Neural progenitor cell (in vitro differentiated cells): ENCODE data around the gene RTL10. TPM values are rescaled to one million over a fixed set of nuclear protein-coding genes. Genes with fewer than 3 reads are reported as not detected.

ENCODE experiments used
- DNase-seq: peaks from one replicate; pipeline ENCODE4 v3.0.0-alpha.2; 2016; ENCODE audit warnings: low spot score
- H2AFZ ChIP-seq: fragments of 200-600 bp; sonication (generic); replicated peaks from 2 replicates; pipeline ENCODE4 v1.6.1; 2016; ENCODE audit warnings: antibody characterized with exemption
- H3F3A ChIP-seq: fragments of 200-600 bp; sonication (generic); 2 replicates; pipeline ENCODE4 v1.6.1; 2016; ENCODE audit warnings: antibody characterized with exemption, low read depth
- H3K27ac ChIP-seq: fragments of 200-600 bp; sonication (generic); 2 replicates; pipeline ENCODE4 v1.5.1; 2016; ENCODE audit warnings: mild to moderate bottlenecking
- H3K27me3 ChIP-seq: fragments of 200-600 bp; sonication (generic); 2 replicates; pipeline ENCODE4 v1.6.1; 2016; ENCODE audit warnings: mild to moderate bottlenecking, moderate library complexity
- H3K36me3 ChIP-seq: fragments of 200-600 bp; sonication (generic); 2 replicates; pipeline ENCODE4 v1.5.1; 2016
- H3K4me1 ChIP-seq: fragments of 200-600 bp; sonication (generic); 2 replicates; pipeline ENCODE4 v1.6.1; 2016; ENCODE audit warnings: mixed run types
- H3K4me2 ChIP-seq: fragments of 200-600 bp; sonication (generic); 2 replicates; pipeline ENCODE4 v1.6.1; 2016
- H3K4me3 ChIP-seq: fragments of 200-600 bp; sonication (generic); 2 replicates; pipeline ENCODE4 v1.5.1; 2016
- H3K79me2 ChIP-seq: fragments of 200-600 bp; sonication (generic); 2 replicates; pipeline ENCODE4 v1.6.1; 2016; ENCODE audit warnings: low read depth
- H3K9ac ChIP-seq: fragments of 200-600 bp; sonication (generic); 2 replicates; pipeline ENCODE4 v1.6.1; 2016
- H3K9me3 ChIP-seq: fragments of 200-600 bp; sonication (generic); 2 replicates; pipeline ENCODE4 v1.5.1; 2016; ENCODE audit warnings: low read depth
- H4K20me1 ChIP-seq: fragments of 200-600 bp; sonication (generic); 2 replicates; pipeline ENCODE4 v1.6.1; 2016; ENCODE audit warnings: low read depth
- H3K27ac Mint-ChIP-seq: 3 replicates; pipeline ENCODE4 v1.8.0; 2021; ENCODE audit warnings: mixed read lengths
- H3K27me3 Mint-ChIP-seq: 2 replicates; pipeline ENCODE4 v1.8.0; 2022; ENCODE audit warnings: low read depth, mild to moderate bottlenecking, inconsistent platforms, moderate library complexity, mixed read lengths; ENCODE audit not compliant: insufficient read depth
- H3K36me3 Mint-ChIP-seq: 3 replicates; pipeline ENCODE4 v1.8.0; 2021; ENCODE audit warnings: mixed read lengths
- H3K4me1 Mint-ChIP-seq: 3 replicates; pipeline ENCODE4 v1.8.0; 2021; ENCODE audit warnings: mixed read lengths
- H3K4me3 Mint-ChIP-seq: 3 replicates; pipeline ENCODE4 v1.8.0; 2021; ENCODE audit warnings: mild to moderate bottlenecking, moderate library complexity, mixed read lengths
- H3K9me3 Mint-ChIP-seq: 3 replicates; pipeline ENCODE4 v1.8.0; 2020; ENCODE audit warnings: mixed read lengths
- EZH2 ChIP-seq: fragments of 200-600 bp; sonication (generic); IDR thresholded peaks from 2 replicates; pipeline ENCODE4 v1.6.1; 2017; ENCODE audit warnings: antibody characterized with exemption, mild to moderate bottlenecking, moderate library complexity
- EZH2phosphoT487 ChIP-seq: fragments of 200-600 bp; sonication (generic); IDR thresholded peaks from 2 replicates; pipeline ENCODE4 v1.6.1; 2017; ENCODE audit warnings: antibody characterized with exemption
- total RNA-seq: library from RNA; depleted of rRNA; stranded (reverse); fragments of >200 nt; gene quantifications from 2 replicates; pipeline ENCODE4 v1.2.3, GENCODE V29; 2015; ENCODE audit warnings: low replicate concordance
- TF ChIP-seq, protein P1 (sequence below): fragments of 200-600 bp; sonication (generic); IDR thresholded peaks from 2 replicates; pipeline ENCODE4 v1.5.1; 2017; ENCODE audit warnings: antibody characterized with exemption, mild to moderate bottlenecking

Gene RTL10
- total RNA-seq, 1 donor from 2014 or later, result 7.3 TPM

DNA sequence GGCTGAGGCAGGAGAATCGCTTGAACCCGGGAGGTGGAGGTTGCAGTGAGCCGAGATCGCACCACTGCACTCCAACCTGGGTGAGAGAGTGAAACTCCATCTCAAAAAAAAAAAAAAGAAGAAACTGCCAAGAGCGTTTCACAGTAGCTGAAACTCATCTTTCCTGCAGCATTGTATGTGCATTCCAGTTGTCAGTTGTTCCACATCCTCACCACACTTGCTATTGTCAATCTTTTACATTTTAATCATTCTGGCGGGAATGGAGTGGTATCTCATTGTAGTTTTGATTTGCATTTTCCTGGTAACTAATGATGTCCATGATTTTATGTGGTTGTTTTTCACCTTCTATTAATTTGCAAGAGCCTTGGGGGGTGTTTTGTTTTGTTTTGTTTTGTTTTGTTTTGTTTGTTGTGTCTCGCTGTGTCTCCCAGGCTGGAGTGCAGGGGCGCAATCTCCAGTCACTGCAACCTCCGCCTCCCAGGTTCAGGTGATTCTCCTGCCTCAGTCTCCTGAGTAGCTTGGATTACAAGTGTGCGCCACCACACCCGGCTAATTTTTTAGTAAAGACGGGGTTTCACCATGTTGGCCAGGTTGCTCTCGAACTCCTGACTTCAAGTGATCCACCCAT is 8.1 kb upstream of the RTL10 start:
- Histone ChIP-seq H3K9ac (no peak overlapping the region), H3K4me1 (no peaks in the 10 kb centered on the region), H4K20me1 (peaks cover 5% of the 10 kb centered on the region), H3K36me3 (no peaks in the 10 kb centered on the region), H3F3A (no peaks in the 10 kb centered on the region), H3K79me2 (no peaks in the 10 kb centered on the region), H3K4me2 (no peak overlapping the region), H3K9me3 (no peaks in the 10 kb centered on the region), H3K27me3 (no peaks in the 10 kb centered on the region), H3K4me3 (no peak overlapping the region), H3K27ac (no peak overlapping the region), H2AFZ (no peak overlapping the region)
- no peak for TF ChIP-seq EZH2
- TF ChIP-seq, protein P1, sequence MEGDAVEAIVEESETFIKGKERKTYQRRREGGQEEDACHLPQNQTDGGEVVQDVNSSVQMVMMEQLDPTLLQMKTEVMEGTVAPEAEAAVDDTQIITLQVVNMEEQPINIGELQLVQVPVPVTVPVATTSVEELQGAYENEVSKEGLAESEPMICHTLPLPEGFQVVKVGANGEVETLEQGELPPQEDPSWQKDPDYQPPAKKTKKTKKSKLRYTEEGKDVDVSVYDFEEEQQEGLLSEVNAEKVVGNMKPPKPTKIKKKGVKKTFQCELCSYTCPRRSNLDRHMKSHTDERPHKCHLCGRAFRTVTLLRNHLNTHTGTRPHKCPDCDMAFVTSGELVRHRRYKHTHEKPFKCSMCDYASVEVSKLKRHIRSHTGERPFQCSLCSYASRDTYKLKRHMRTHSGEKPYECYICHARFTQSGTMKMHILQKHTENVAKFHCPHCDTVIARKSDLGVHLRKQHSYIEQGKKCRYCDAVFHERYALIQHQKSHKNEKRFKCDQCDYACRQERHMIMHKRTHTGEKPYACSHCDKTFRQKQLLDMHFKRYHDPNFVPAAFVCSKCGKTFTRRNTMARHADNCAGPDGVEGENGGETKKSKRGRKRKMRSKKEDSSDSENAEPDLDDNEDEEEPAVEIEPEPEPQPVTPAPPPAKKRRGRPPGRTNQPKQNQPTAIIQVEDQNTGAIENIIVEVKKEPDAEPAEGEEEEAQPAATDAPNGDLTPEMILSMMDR, result no peak
- TF ChIP-seq EZH2phosphoT487, result no peak
- Mint-ChIP-seq H3K4me3 (no peak overlapping the region), H3K36me3 (peaks cover 5% of the 10 kb centered on the region), H3K4me1 (no peaks in the 10 kb centered on the region), H3K27ac (no peak overlapping the region), H3K27me3 (no peaks in the 10 kb centered on the region), H3K9me3 (no peaks in the 10 kb centered on the region)
- no peak for DNase-seq

DNA sequence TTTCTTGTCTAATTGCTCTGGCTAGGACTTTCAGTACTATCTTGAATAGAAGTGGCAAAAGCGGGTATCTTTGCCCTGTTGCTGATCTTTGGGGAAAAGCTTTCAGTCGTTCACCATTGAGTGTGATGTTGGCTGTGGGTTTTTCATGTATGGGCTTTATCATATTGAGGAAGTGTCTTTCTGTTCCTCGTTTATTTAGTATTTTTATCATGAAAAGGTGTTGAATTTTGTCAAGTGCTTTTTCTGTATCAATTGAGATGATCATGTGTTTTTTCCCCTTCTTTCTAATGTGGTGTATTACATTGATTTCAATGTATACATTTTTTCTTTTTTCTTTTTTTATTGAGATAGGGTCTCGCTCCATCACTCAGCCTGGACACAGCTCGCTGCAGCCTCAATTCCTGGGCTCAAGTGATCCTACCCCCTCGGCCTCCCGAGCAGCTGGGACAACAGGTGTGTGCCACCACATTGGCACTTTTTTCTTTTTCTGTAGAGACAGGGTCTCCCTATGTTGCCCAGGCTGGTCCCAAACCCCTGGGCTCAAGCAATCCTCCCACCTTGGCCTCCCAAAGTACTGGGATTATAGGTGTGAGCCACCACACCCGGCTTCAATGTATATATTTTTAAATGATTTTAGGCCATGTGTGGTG is 5.3 kb upstream of the RTL10 start:
- Histone ChIP-seq H3K36me3 (no peaks in the 10 kb centered on the region), H3K4me3 (no peak overlapping the region), H3K4me2 (no peak overlapping the region), H4K20me1 (no peaks in the 10 kb centered on the region), H3F3A (no peaks in the 10 kb centered on the region), H2AFZ (no peak overlapping the region), H3K27ac (no peak overlapping the region), H3K27me3 (no peaks in the 10 kb centered on the region), H3K9me3 (no peaks in the 10 kb centered on the region), H3K79me2 (peaks cover 15% of the 10 kb centered on the region), H3K4me1 (peaks cover 8% of the 10 kb centered on the region), H3K9ac (no peak overlapping the region)
- Mint-ChIP-seq H3K4me1 (peaks cover 7% of the 10 kb centered on the region), H3K4me3 (no peak overlapping the region), H3K27ac (no peak overlapping the region), H3K36me3 (peaks cover 7% of the 10 kb centered on the region), H3K9me3 (no peaks in the 10 kb centered on the region), H3K27me3 (no peaks in the 10 kb centered on the region)
- TF ChIP-seq EZH2 (no peak), EZH2phosphoT487 (no peak)
- TF ChIP-seq, protein P1, result no peak
- no peak for DNase-seq

DNA sequence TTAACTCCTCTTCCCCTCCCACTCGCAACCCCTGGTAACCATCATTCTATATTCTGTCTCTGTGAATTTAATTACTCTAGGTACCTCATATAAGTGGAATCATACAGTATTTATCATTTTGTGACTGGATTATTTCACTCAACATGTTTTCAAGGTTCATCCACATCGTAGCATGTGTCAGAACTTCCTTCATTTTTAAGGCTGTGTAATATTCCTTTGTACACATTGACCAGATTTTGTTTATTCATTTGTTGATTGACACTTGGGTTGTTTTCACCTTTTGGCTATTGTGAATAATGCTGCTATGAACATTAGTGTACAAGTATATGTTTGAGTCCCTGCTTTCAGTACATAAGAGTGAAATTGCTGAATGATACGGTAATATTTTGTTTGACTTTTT is 2.7 kb upstream of the RTL10 start:
- H2AFZ ChIP-seq, result no peak overlapping the region
- no peaks in the 10 kb centered on the region for H3K27me3 ChIP-seq
- no peak overlapping the region for H3K4me2 ChIP-seq
- Mint-ChIP-seq H3K9me3 (no peaks in the 10 kb centered on the region), H3K4me1 (peaks cover 25% of the 10 kb centered on the region), H3K4me3 (no peak overlapping the region), H3K27me3 (no peaks in the 10 kb centered on the region), H3K36me3 (peaks cover 19% of the 10 kb centered on the region), H3K27ac (no peak overlapping the region)
- no peak for DNase-seq
- H3F3A ChIP-seq, result no peaks in the 10 kb centered on the region
- peaks cover 16% of the 10 kb centered on the region for H4K20me1 ChIP-seq
- peaks cover 17% of the 10 kb centered on the region for H3K4me1 ChIP-seq
- H3K27ac ChIP-seq, result no peak overlapping the region
- no peaks in the 10 kb centered on the region for H3K36me3 ChIP-seq
- no peak overlapping the region for H3K9ac ChIP-seq
- no peaks in the 10 kb centered on the region for H3K9me3 ChIP-seq
- peaks cover 37% of the 10 kb centered on the region for H3K79me2 ChIP-seq
- no peak overlapping the region for H3K4me3 ChIP-seq
- TF ChIP-seq, protein P1, result no peak
- TF ChIP-seq EZH2phosphoT487 (no peak), EZH2 (no peak)
